Liver (tissue), 9 donors: Measurements from ENCODE around the gene CRACR2A. TPM values are rescaled to one million over a fixed set of nuclear protein-coding genes. Genes with fewer than 3 reads are reported as not detected.

Experiments used
- DNase-seq: peaks from one replicate; pipeline ENCODE4 v3.0.0-alpha.2; 2017; ENCODE audit warnings: low spot score
- H3K27ac ChIP-seq, 2 donors: one replicate each; pipeline ENCODE4 v1.7.0; 2013; ENCODE audit warnings: inconsistent platforms in 2 of 2, low read length in 2 of 2, control low read depth in 1 of 2, low read depth in 1 of 2, mild to moderate bottlenecking in 1 of 2
- H3K27me3 ChIP-seq, 4 donors: one replicate each; pipeline versions ENCODE4 v1.6.1 to v1.7.0; 2013; ENCODE audit warnings: low read length in 3 of 4, inconsistent platforms in 1 of 4, mild to moderate bottlenecking in 1 of 4, moderate library complexity in 1 of 4; ENCODE audit not compliant: control insufficient read depth in 4 of 4, insufficient read depth in 4 of 4
- H3K36me3 ChIP-seq, 4 donors: one replicate each; pipeline versions ENCODE4 v1.6.1 to v1.7.0; 2013; ENCODE audit warnings: low read length in 3 of 4, mild to moderate bottlenecking in 3 of 4, low read depth in 1 of 4, moderate library complexity in 1 of 4; ENCODE audit not compliant: control insufficient read depth in 4 of 4, insufficient read depth in 3 of 4
- H3K4me1 ChIP-seq, 4 donors: one replicate each; pipeline versions ENCODE4 v1.6.1 to v1.7.0; 2013; ENCODE audit warnings: low read length in 3 of 4, mild to moderate bottlenecking in 3 of 4, moderate library complexity in 1 of 4; ENCODE audit not compliant: control insufficient read depth in 4 of 4, insufficient read depth in 4 of 4
- H3K4me3 ChIP-seq, 3 donors: one replicate each; pipeline versions ENCODE4 v1.6.1 to v1.7.0; 2013; ENCODE audit warnings: low read length in 3 of 3, control low read depth in 1 of 3, low read depth in 1 of 3, mild to moderate bottlenecking in 1 of 3
- H3K9ac ChIP-seq, 2 donors: one replicate each; pipeline ENCODE4 v1.7.0; 2013; ENCODE audit warnings: low read length in 2 of 2, mild to moderate bottlenecking in 2 of 2, moderate library complexity in 2 of 2, control low read depth in 1 of 2, low read depth in 1 of 2
- H3K9me3 ChIP-seq, 4 donors: one replicate each; pipeline versions ENCODE4 v1.6.1 to v1.7.0; 2013; ENCODE audit warnings: low read length in 3 of 4; ENCODE audit not compliant: control insufficient read depth in 4 of 4
- EGR1 ChIP-seq, 2 donors: IDR thresholded peaks; 2 replicates each; pipeline ENCODE4 v1.6.1; 2016 to 2018; ENCODE audit warnings: antibody characterized with exemption in 2 of 2, low read depth in 2 of 2
- FOXA1 ChIP-seq: IDR thresholded peaks from 2 replicates; pipeline ENCODE4 v1.6.1; 2016; ENCODE audit warnings: antibody characterized with exemption
- FOXA2 ChIP-seq: IDR thresholded peaks from 2 replicates; pipeline ENCODE4 v1.6.1; 2016; ENCODE audit warnings: antibody characterized with exemption
- GABPA ChIP-seq, 2 donors: IDR thresholded peaks in 1 of 2; conservative IDR thresholded peaks in 1 of 2; 2 replicates each; pipeline ENCODE4 v1.6.1; 2016; ENCODE audit warnings: antibody characterized with exemption in 2 of 2, mild to moderate bottlenecking in 1 of 2, moderate library complexity in 1 of 2
- HNF4A ChIP-seq, 2 donors: conservative IDR thresholded peaks; 2 replicates each; pipeline ENCODE4 v1.6.1; 2016; ENCODE audit warnings: antibody characterized with exemption in 2 of 2, mild to moderate bottlenecking in 2 of 2
- JUND ChIP-seq, 2 donors: IDR thresholded peaks; 2 replicates each; pipeline ENCODE4 v1.6.1; 2016; ENCODE audit warnings: antibody characterized with exemption in 2 of 2
- NR2F2 ChIP-seq: IDR thresholded peaks from 2 replicates; pipeline ENCODE4 v1.6.1; 2016; ENCODE audit warnings: antibody characterized with exemption
- RXRA ChIP-seq, 2 donors: IDR thresholded peaks; 2 replicates each; pipeline ENCODE4 v1.6.1; 2017 to 2018; ENCODE audit warnings: antibody characterized with exemption in 2 of 2, mild to moderate bottlenecking in 1 of 2
- TAF1 ChIP-seq: conservative IDR thresholded peaks from 2 replicates; pipeline ENCODE4 v1.6.1; 2016; ENCODE audit warnings: antibody characterized with exemption, mild to moderate bottlenecking
- YY1 ChIP-seq: IDR thresholded peaks from 2 replicates; pipeline ENCODE4 v1.6.1; 2016; ENCODE audit warnings: antibody characterized with exemption, mild to moderate bottlenecking
- WGBS: extraction: QIAGEN DNeasy Blood & Tissue Kit; methylation state at CpG from one replicate; pipeline ENCODE4 v1.1.7; 2013; 5-methylcytosine and 5-hydroxymethylcytosine counted together
- polyA plus RNA-seq, 2 donors: library from polyadenylated mRNA; stranded (reverse) in 1 of 2; unstranded in 1 of 2; fragments of 200-250 nt in 1 of 2; fragments of >200 nt in 1 of 2; fragmentation: Nextera tagmentation in 1 of 2; extraction: Ambion mirVana in 1 of 2; gene quantifications; one replicate each; pipeline versions ENCODE4 v1.2.1 to v1.2.3, GENCODE V29; 2013 to 2015
- total RNA-seq, 2 donors: library from RNA; depleted of rRNA; stranded (reverse); fragments of >200 nt; gene quantifications; one replicate each; pipeline ENCODE4 v1.2.3, GENCODE V29; 2014
- TF ChIP-seq, protein P1 (sequence below): IDR thresholded peaks from 2 replicates; pipeline ENCODE4 v1.6.1; 2016; ENCODE audit warnings: antibody characterized with exemption
- TF ChIP-seq, protein P2 (sequence below): IDR thresholded peaks from 2 replicates; pipeline ENCODE4 v1.6.1; 2016; ENCODE audit warnings: antibody characterized with exemption
- TF ChIP-seq, protein P3 (sequence below): IDR thresholded peaks from 2 replicates; pipeline ENCODE4 v1.6.1; 2016; ENCODE audit warnings: antibody characterized with exemption
- donor health status: healthy.
- donor health status: healthy.
- donor health status: healthy.
- donor health status: healthy.
- donor health status: healthy.

CRACR2A gene
- total and polyA plus RNA-seq, 4 donors = 0.33 to 4.2 (median 1.4) TPM

DNA sequence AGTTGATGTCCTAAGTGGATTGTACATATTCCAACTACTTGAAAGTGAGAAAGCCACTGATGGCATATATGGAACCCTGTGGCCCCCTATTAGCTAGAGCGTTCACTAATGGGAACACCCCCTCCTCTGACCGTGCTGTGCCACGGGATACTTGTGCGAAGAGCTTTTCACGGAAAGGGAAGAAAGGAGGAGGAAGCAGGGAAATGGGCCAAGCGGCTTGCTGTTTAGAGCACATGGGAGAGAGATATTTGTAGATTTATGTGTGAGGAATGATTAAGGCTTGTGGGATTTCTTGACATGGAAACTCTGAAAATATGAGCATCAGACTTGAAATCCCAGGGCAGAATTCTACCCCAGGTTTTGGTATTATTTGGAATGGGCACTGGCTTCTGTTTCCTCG is 132.1 kb downstream of the CRACR2A start:
- no peak overlapping the region for H3K27ac ChIP-seq
- no peaks in the 10 kb centered on the region for H3K9me3 ChIP-seq
- no peak for DNase-seq
- no peak overlapping the region for H3K4me3 ChIP-seq
- H3K4me1 ChIP-seq = no peaks in the 10 kb centered on the region
- no peaks in the 10 kb centered on the region for H3K27me3 ChIP-seq
- H3K36me3 ChIP-seq = no peaks in the 10 kb centered on the region
- H3K9ac ChIP-seq = no peak overlapping the region
- TF ChIP-seq JUND (IDR thresholded peaks at IDR 0.05) (no peak), EGR1 (IDR thresholded peaks at IDR 0.05; ENCODE audit: low read depth in 2 of 2) (no peak), TAF1 (no peak), FOXA2 (no peak), GABPA (IDR thresholded peaks at IDR 0.05 in 1 of 2, conservative IDR thresholded peaks at IDR 0.05 in 1 of 2) (no peak)
- TF ChIP-seq, protein P1, sequence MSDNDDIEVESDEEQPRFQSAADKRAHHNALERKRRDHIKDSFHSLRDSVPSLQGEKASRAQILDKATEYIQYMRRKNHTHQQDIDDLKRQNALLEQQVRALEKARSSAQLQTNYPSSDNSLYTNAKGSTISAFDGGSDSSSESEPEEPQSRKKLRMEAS = no peak
- 96% methylated on average over 7 of the region's 7 CpGs for WGBS

DNA sequence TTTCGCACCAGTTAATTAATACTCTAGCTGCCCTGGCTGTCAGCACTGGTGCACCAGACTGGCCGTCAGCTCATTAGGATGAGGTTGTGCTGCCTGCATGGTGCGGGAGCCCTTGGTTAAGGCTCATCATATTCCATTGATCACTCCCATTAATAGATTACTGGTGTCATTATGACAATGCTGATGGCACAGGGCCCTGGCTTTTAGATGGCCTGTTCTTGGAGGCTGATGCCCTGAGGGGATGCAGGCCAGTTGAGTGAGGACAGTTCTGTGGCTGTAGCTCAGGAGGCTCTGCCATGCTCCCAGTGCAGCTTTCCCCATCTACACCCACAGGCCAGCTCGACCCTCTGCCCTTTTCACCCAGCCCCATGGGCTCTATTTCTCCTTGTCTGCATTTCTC is 135.3 kb downstream of the CRACR2A start:
- no peaks in the 10 kb centered on the region for H3K9me3 ChIP-seq
- no peaks in the 10 kb centered on the region for H3K27me3 ChIP-seq
- TF ChIP-seq FOXA1 = no peak
- no peak for TF ChIP-seq JUND (IDR thresholded peaks at IDR 0.05)
- no peak for TF ChIP-seq YY1
- no peak for TF ChIP-seq RXRA (IDR thresholded peaks at IDR 0.05)
- TF ChIP-seq HNF4A (conservative IDR thresholded peaks at IDR 0.05) = no peak
- TF ChIP-seq TAF1 = no peak
- TF ChIP-seq, protein P2, sequence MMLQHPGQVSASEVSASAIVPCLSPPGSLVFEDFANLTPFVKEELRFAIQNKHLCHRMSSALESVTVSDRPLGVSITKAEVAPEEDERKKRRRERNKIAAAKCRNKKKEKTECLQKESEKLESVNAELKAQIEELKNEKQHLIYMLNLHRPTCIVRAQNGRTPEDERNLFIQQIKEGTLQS = no peak
- TF ChIP-seq, protein P3, sequence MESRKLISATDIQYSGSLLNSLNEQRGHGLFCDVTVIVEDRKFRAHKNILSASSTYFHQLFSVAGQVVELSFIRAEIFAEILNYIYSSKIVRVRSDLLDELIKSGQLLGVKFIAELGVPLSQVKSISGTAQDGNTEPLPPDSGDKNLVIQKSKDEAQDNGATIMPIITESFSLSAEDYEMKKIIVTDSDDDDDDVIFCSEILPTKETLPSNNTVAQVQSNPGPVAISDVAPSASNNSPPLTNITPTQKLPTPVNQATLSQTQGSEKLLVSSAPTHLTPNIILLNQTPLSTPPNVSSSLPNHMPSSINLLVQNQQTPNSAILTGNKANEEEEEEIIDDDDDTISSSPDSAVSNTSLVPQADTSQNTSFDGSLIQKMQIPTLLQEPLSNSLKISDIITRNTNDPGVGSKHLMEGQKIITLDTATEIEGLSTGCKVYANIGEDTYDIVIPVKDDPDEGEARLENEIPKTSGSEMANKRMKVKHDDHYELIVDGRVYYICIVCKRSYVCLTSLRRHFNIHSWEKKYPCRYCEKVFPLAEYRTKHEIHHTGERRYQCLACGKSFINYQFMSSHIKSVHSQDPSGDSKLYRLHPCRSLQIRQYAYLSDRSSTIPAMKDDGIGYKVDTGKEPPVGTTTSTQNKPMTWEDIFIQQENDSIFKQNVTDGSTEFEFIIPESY = no peak
- TF ChIP-seq, protein P1 = no peak
- no peak for TF ChIP-seq FOXA2
- no peak for TF ChIP-seq NR2F2
- no peak overlapping the region for H3K27ac ChIP-seq
- no peak overlapping the region for H3K4me3 ChIP-seq
- peaks cover 0 to 2% (median 0%) of the 10 kb centered on the region in 4 donors for H3K36me3 ChIP-seq
- WGBS = 95% methylated on average over 4 of the region's 4 CpGs
- no peaks in the 10 kb centered on the region for H3K4me1 ChIP-seq
- no peak for DNase-seq
- no peak overlapping the region for H3K9ac ChIP-seq

DNA sequence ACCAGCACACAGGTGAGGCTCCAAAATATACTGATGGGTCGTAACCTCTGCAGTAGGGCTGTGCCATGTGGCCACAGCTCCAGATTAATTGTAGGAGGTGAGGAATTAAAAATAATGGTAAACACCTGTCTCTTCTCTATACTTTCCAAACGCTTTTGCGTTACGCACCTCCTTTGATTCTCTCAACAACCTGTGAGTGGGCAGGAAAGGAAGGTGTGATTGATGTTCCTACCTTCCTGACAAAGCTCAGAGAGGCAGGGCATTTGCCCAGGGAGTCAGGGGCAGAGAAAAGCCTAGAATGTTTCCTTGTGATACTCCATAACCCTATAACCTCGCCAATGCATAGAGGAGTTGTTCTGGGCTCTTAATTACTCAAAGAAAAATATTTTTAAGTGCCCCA is 137.0 kb downstream of the CRACR2A start:
- no peak for DNase-seq
- H3K9me3 ChIP-seq = no peaks in the 10 kb centered on the region
- peaks cover 0 to 2% (median 0%) of the 10 kb centered on the region in 4 donors for H3K36me3 ChIP-seq
- 98% methylated on average over 5 of the region's 5 CpGs for WGBS
- no peak overlapping the region for H3K9ac ChIP-seq
- TF ChIP-seq, protein P1 = no peak
- no peak overlapping the region for H3K27ac ChIP-seq
- no peaks in the 10 kb centered on the region for H3K4me1 ChIP-seq
- no peak overlapping the region for H3K4me3 ChIP-seq
- H3K27me3 ChIP-seq = no peaks in the 10 kb centered on the region
